Kidney epithelial cell (primary cell): ENCODE results near the gene SRGAP3. TPM values are rescaled to one million over a fixed set of nuclear protein-coding genes. Genes with fewer than 3 reads are reported as not detected.
A peak's percentile ranks its signal among the peaks of the same experiment; 100 is the strongest.

ENCODE experiments used
- DNase-seq: peaks from one replicate; pipeline ENCODE4 v3.0.0-alpha.2; 2010; ENCODE audit warnings: low read depth
- H3K27me3 ChIP-seq: 2 replicates; pipeline ENCODE4 v1.6.0; 2011; ENCODE audit warnings: low read length; ENCODE audit not compliant: control insufficient read depth, insufficient read depth
- H3K36me3 ChIP-seq: 2 replicates; pipeline ENCODE4 v1.5.1; 2011; ENCODE audit warnings: low read length; ENCODE audit not compliant: control insufficient read depth, insufficient read depth
- H3K4me3 ChIP-seq: 2 replicates; pipeline ENCODE4 v1.5.1; 2011; ENCODE audit warnings: low read depth, mild to moderate bottlenecking, control low read depth, low read length
- CTCF ChIP-seq: IDR thresholded peaks from 2 replicates; pipeline ENCODE4 v1.5.1; 2011; ENCODE audit warnings: mild to moderate bottlenecking, moderate library complexity, low read length, control low read depth, inconsistent platforms; ENCODE audit not compliant: insufficient read depth, poor library complexity, severe bottlenecking
- total RNA-seq: library from RNA; depleted of rRNA; stranded (reverse); fragments of >200 nt; gene quantifications from 2 replicates; pipeline ENCODE4 v1.2.3, GENCODE V29; 2015

Gene SRGAP3
- total RNA-seq, 1 donor from 2014 or later: 4.9 TPM

- TF ChIP-seq CTCF: no peak
- peak; percentile 69 for DNase-seq
- H3K27me3 ChIP-seq: no peaks in the 10 kb centered on the region
- H3K36me3 ChIP-seq: no peaks in the 10 kb centered on the region
- H3K4me3 ChIP-seq: no peak overlapping the region
Observed at GRCh38 chr3:8937064-8938020, 312.1 kb downstream of the SRGAP3 start.

GRCh38 chr3:8932507-8932906, 316.9 kb downstream of the SRGAP3 start:
- Histone ChIP-seq H3K36me3 (no peaks in the 10 kb centered on the region), H3K4me3 (no peak overlapping the region), H3K27me3 (no peaks in the 10 kb centered on the region)
- no peak for TF ChIP-seq CTCF
- DNase-seq: no peak

GRCh38 chr3:8931342-8931741, 318.1 kb downstream of the SRGAP3 start:
- H3K4me3 ChIP-seq: no peak overlapping the region
- DNase-seq: no peak
- no peaks in the 10 kb centered on the region for H3K27me3 ChIP-seq
- H3K36me3 ChIP-seq: no peaks in the 10 kb centered on the region
- no peak for TF ChIP-seq CTCF

Other genes with a start within 250 kb of the SRGAP3 start
- gene THUMPD3, start 113.4 kb upstream of the SRGAP3 start, total RNA-seq: 30.9 and 33.2 TPM in 2 replicates
- 49.1 and 62.8 TPM in 2 replicates for gene SETD5, start 148.0 kb upstream of the SRGAP3 start, total RNA-seq